Small intestine (tissue), 7 donors: Measurements from ENCODE around the gene OR5AR1. TPM values are rescaled to one million over a fixed set of nuclear protein-coding genes. Genes with fewer than 3 reads are reported as not detected.

ENCODE experiments used
- DNase-seq, 2 donors: peaks; one replicate each; pipeline versions ENCODE4 v3.0.0 to v3.0.0-alpha.2; 2013
- FAIRE-seq: peaks from 2 replicates; lab custom pipeline; 2012; peaks lifted over from hg19 to GRCh38; lab: Jason Lieb, UNC
- H3K27ac ChIP-seq, 3 donors: one replicate each; pipeline ENCODE4 v1.5.1; 2013; ENCODE audit warnings: low read length in 2 of 3, mild to moderate bottlenecking in 2 of 3, control low read depth in 1 of 3, inconsistent platforms in 1 of 3, low read depth in 1 of 3, moderate library complexity in 1 of 3
- H3K27me3 ChIP-seq, 3 donors: one replicate each; pipeline ENCODE4 v1.6.1; 2013; ENCODE audit warnings: low read length in 3 of 3, inconsistent platforms in 1 of 3; ENCODE audit not compliant: control insufficient read depth in 3 of 3, insufficient read depth in 3 of 3
- H3K36me3 ChIP-seq, 3 donors: one replicate each; pipeline ENCODE4 v1.6.1; 2013; ENCODE audit warnings: low read length in 3 of 3, inconsistent platforms in 1 of 3, low read depth in 1 of 3, mild to moderate bottlenecking in 1 of 3, moderate library complexity in 1 of 3; ENCODE audit not compliant: control insufficient read depth in 3 of 3, insufficient read depth in 2 of 3
- H3K4me1 ChIP-seq, 3 donors: one replicate each; pipeline ENCODE4 v1.6.1; 2013; ENCODE audit warnings: low read length in 2 of 3, inconsistent platforms in 1 of 3, low read depth in 1 of 3, mild to moderate bottlenecking in 1 of 3, moderate library complexity in 1 of 3; ENCODE audit not compliant: control insufficient read depth in 3 of 3, insufficient read depth in 2 of 3
- H3K4me3 ChIP-seq, 3 donors: one replicate each; pipeline ENCODE4 v1.5.1; 2013; ENCODE audit warnings: low read length in 3 of 3, control low read depth in 1 of 3, inconsistent platforms in 1 of 3, low read depth in 1 of 3, mild to moderate bottlenecking in 1 of 3, moderate library complexity in 1 of 3
- H3K9me3 ChIP-seq, 2 donors: one replicate each; pipeline ENCODE4 v1.6.1; 2013; ENCODE audit warnings: low read depth in 1 of 2, low read length in 1 of 2; ENCODE audit not compliant: control insufficient read depth in 2 of 2, insufficient read depth in 1 of 2
- WGBS, 3 donors: extraction: QIAGEN DNeasy Blood & Tissue Kit; methylation state at CpG; one replicate each; pipeline ENCODE4 v1.1.7; 2013; 5-methylcytosine and 5-hydroxymethylcytosine counted together
- polyA plus RNA-seq, 4 donors: library from polyadenylated mRNA; stranded (reverse) in 3 of 4; unstranded in 1 of 4; fragments of 200-250 nt in 3 of 4; fragments of 120-200 nt in 1 of 4; gene quantifications; one replicate each; pipeline versions ENCODE4 v1.2.1 to v1.2.3, GENCODE V29; 2013
- donor health status: healthy with polysubstance abuse.
- donor health status: control.
- donor health status: control.
- donor health status: Bipolar disorder and iron deficiency.
- donor health status: healthy.

OR5AR1 gene
- polyA plus RNA-seq, 4 donors: not detected

GRCh38 chr11:56714206-56714605, 50.7 kb downstream of the OR5AR1 start:
- FAIRE-seq (no peak), DNase-seq (no peak)
- Histone ChIP-seq H3K27ac (no peak overlapping the region), H3K4me1 (peaks cover 0 to 4% (median 0%) of the 10 kb centered on the region in 3 donors), H3K36me3 (no peaks in the 10 kb centered on the region), H3K4me3 (no peak overlapping the region), H3K27me3 (no peaks in the 10 kb centered on the region), H3K9me3 (no peaks in the 10 kb centered on the region)
- 59 to 74% (median 67%) methylated on average over 2 of the region's 2 CpGs for WGBS, 3 donors

Other genes starting within 250 kb of the OR5AR1 start
- gene OR5M3, start 190.3 kb upstream of the OR5AR1 start, polyA plus RNA-seq: not detected
- gene OR5M8, start 172.3 kb upstream of the OR5AR1 start, polyA plus RNA-seq: not detected
- gene OR5M11, start 120.4 kb upstream of the OR5AR1 start, polyA plus RNA-seq: not detected
- not detected for gene OR5M10, start 86.0 kb upstream of the OR5AR1 start, polyA plus RNA-seq
- not detected for gene OR5M1, start 48.8 kb upstream of the OR5AR1 start, polyA plus RNA-seq
- gene OR5AP2, start 21.2 kb upstream of the OR5AR1 start, polyA plus RNA-seq: not detected
- under 1 TPM in 1 of 4 donors, not detected in 3; 0.32 TPM for gene OR9G1, start 35.4 kb downstream of the OR5AR1 start, polyA plus RNA-seq
- gene OR9G4, start 85.0 kb downstream of the OR5AR1 start, polyA plus RNA-seq: not detected